A549 treated with Hydrocortisone at 1 μM for 4 hours (cell line): ENCODE results near the gene ATXN10. TPM values are rescaled to one million over a fixed set of nuclear protein-coding genes. Genes with fewer than 3 reads are reported as not detected.

Experiments
- total RNA-seq: library from RNA; stranded (reverse); fragments of 200-300 nt; extraction: Qiagen RNA extraction; gene quantifications from 5 replicates; pipeline ENCODE4 v1.2.3, GENCODE V29; 2022

The ATXN10 gene, protein sequence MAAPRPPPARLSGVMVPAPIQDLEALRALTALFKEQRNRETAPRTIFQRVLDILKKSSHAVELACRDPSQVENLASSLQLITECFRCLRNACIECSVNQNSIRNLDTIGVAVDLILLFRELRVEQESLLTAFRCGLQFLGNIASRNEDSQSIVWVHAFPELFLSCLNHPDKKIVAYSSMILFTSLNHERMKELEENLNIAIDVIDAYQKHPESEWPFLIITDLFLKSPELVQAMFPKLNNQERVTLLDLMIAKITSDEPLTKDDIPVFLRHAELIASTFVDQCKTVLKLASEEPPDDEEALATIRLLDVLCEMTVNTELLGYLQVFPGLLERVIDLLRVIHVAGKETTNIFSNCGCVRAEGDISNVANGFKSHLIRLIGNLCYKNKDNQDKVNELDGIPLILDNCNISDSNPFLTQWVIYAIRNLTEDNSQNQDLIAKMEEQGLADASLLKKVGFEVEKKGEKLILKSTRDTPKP
- total RNA-seq, result 99.1 to 108 TPM (median 104 TPM) in 5 replicates

DNA sequence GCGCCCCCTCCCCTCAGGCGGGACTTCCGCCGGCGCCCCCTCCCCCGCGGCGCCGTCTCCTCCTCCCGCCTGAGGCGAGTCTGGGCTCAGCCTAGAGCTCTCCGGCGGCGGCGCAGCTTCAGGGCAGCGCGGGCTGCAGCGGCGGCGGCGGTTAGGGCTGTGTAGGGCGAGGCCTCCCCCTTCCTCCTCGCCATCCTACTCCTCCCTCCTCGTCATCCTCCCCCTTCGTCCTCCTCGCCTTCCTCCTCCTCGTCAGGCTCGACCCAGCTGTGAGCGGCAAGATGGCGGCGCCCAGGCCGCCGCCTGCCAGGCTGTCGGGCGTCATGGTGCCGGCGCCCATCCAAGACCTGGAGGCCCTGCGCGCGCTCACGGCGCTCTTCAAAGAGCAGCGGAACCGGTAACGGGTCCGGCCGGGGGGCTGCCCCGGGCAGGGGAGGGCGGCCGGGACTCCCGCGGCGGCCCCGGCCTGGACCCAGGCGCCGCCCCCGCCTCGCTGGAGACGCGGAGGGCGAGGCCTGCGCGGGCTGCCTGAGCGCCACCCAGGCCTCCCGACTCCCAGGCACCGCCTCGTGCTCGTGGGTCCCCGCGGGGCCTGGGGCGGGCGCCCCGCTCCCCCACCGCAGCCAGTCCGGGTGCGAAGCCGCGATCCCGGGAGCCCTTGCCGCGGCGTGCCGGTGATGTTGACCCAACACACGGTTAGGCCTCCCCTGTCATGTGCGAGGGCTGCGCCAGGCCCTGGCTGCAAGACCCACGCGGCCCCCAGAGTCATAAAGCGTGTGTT lies at the start of gene ATXN10:
TSS of gene ATXN10 (plus strand) at position 52 of the 781 bp plus-strand sequence. CDS start at position 282, 230 bp downstream.

Other genes with a start within 250 kb of the ATXN10 start
- gene FBLN1, start 169.0 kb upstream of the ATXN10 start, total RNA-seq, result 45.7 to 57.5 TPM (median 54.3 TPM) in 5 replicates